GM10248 (cell line): Measurements from ENCODE around the gene CCDC148.

Experiments used
- CTCF ChIA-PET: fragments of 300-600 bp; sonication (Branson Sonifier 250); formaldehyde crosslinking; extraction: SDS; loops from one replicate; lab custom pipeline; 2021; ENCODE audit warnings: antibody characterized with exemption; lab: Yijun Ruan, JAX
- POLR2A ChIA-PET: fragments of 350-650 bp; sonication (Branson Sonifier 250); formaldehyde crosslinking; extraction: SDS; loops from one replicate; lab custom pipeline; 2020; ENCODE audit warnings: antibody characterized with exemption; lab: Yijun Ruan, JAX
- DNase-seq: peaks from one replicate; pipeline ENCODE4 v3.0.0; 2012; ENCODE audit errors: extremely low spot score
- CTCF ChIP-seq: IDR thresholded peaks from 2 replicates; pipeline ENCODE4 v1.5.1; 2012; ENCODE audit warnings: mild to moderate bottlenecking, low read depth; ENCODE audit errors: extremely low read depth, missing control alignments, control extremely low read depth

Gene CCDC148

GRCh38 chr2:158456309-158457066, at the start of gene CCDC148, which contains the start of gene PKP4:
Gene CCDC148, minus strand, starts transcription at chr2:158456753. Its CDS starts 314 bp downstream, at chr2:158456439.
Gene PKP4, plus strand, starts transcription at chr2:158456952. Its CDS starts 76,233 bp downstream, at chr2:158533185.
- peak; percentile 24 for TF ChIP-seq CTCF
- CTCF ChIA-PET, result interaction anchor here (0.7 to 2.6 kb wide), 11 partner anchors 10 to 298 kb away, joined by 3 to 11 read pairs (median 4); no protein-coding TSS in a partner anchor

GRCh38 chr2:158505448-158505934, 48.9 kb upstream of the CCDC148 start:
- DNase-seq, result no peak
- TF ChIP-seq CTCF, result no peak
- ChIA-PET POLR2A (no interaction called here), CTCF (interaction anchor here (1.0 to 1.4 kb wide), 3 partner anchors 9 to 23 kb away, joined by 4 to 6 read pairs (median 4); no protein-coding TSS in a partner anchor)

More at GRCh38 chr2:158456309-158457066, at the start of gene CCDC148, which contains the start of gene PKP4:
- POLR2A ChIA-PET, result interaction anchor here (0.6 kb wide), 2 partner anchors 456 to 861 kb away, joined by 3 read pairs; no protein-coding TSS in a partner anchor
- peak; percentile 96 for DNase-seq

DNA sequence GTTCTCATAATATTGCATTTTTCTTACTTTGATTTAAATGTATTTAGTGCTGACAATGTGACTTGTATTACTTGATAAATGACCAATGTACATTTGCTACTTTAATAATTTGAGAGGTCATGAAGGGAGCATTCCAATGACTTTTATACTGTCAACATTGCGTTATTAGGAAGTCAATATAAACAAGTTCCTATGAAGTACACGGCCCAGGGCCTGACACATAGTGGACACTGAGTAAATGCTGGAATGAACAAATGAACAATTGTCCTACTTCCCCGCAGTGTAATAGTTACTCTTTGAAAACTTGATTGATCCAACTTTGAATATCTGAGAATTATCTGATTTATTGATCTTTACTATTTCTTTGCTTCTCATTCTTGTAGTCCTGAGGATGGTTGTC, 47.5 kb upstream of the CCDC148 start:
- DNase-seq, result no peak
- CTCF ChIA-PET, result no interaction called here
- POLR2A ChIA-PET, result no interaction called here
- no peak for TF ChIP-seq CTCF

DNA sequence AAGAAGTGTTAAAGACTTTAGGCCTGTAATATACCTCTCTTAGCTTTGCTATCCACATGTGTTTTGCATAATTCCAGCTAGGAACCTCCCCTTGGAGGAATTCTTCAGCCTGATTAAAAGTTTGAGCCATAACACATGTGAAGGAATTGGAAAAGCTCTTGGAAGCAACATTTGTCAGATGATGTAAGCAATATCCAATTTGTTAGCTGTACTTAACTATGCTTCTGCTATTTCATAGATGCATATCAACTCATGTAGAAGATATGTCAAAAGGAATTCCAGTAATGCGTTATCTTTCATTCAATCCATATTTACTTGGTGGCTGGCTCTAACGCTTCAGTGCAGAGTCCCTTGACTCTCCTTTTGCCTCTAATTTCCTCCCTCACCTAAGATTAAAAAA, 46.4 kb upstream of the CCDC148 start:
- CTCF ChIA-PET, result no interaction called here
- no peak for DNase-seq
- POLR2A ChIA-PET, result no interaction called here
- no peak for TF ChIP-seq CTCF

DNA sequence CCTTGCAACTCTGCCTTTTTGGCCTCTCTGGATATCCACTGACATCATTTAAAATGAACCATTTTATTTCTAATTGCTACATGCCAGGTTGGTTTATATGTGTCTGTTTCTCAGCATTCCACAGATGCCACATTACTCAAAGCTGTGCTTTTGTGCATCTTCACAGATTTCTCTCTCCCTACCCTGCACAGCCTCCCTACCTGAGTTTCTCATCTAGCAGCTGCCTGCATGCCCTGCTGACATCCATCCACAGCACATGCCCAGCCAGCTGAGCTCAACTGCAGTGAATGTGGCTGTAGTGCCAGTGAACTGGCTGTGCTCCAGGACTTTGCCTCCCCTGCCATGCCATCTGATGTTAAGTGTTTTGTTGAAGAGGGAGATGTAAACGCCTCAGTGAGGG, 44.7 kb upstream of the CCDC148 start:
- TF ChIP-seq CTCF, result no peak
- CTCF ChIA-PET, result interaction anchor here (1.3 kb wide), 1 partner anchor 11 kb away, joined by 5 read pairs; no protein-coding TSS in a partner anchor
- POLR2A ChIA-PET, result no interaction called here
- no peak for DNase-seq

DNA sequence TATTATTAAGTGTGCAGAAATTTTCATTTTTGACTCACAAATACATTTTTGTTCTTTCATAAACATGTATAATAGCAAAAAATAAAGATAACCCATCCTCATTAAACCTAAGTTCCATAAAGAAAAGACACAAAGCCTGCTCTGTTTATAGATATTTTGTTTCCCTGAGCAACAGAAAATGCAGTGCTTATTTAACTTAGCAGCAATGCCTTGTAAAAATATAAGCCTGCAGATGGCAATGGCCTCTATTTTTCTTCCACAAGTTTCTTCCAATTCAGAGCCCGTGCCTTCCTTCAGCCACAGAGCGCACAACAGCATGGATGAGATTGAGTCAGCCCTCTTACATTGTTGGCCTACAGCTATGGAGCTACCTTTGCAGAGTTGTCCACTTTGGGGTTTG, 43.8 kb upstream of the CCDC148 start:
- DNase-seq, result no peak
- no peak for TF ChIP-seq CTCF
- ChIA-PET CTCF (interaction anchor here (1.3 kb wide), 1 partner anchor 10 kb away, joined by 5 read pairs; no protein-coding TSS in a partner anchor), POLR2A (no interaction called here)
